H9 (cell line): Measurements from ENCODE around the gene PLPP2. TPM values are rescaled to one million over a fixed set of nuclear protein-coding genes. Genes with fewer than 3 reads are reported as not detected.

ENCODE experiments used
- DNase-seq: peaks from one replicate; pipeline ENCODE4 v3.0.0-alpha.2; 2017
- H2AFZ ChIP-seq: one replicate; pipeline ENCODE4 v1.6.1; 2013; ENCODE audit warnings: mild to moderate bottlenecking, low read length, control low read depth, moderate library complexity
- H2AK5ac ChIP-seq: 2 replicates; pipeline ENCODE4 v1.6.1; 2013; ENCODE audit warnings: low read length, control low read depth, mixed read lengths; ENCODE audit not compliant: insufficient read length
- H2BK120ac ChIP-seq: one replicate; pipeline ENCODE4 v1.6.1; 2013; ENCODE audit warnings: low read depth, mild to moderate bottlenecking, low read length, control low read depth, inconsistent platforms; ENCODE audit not compliant: poor library complexity, severe bottlenecking
- H2BK12ac ChIP-seq: 2 replicates; pipeline ENCODE4 v1.6.1; 2013; ENCODE audit warnings: low read length, control low read depth, mixed read lengths, low read depth; ENCODE audit not compliant: insufficient read length
- H2BK15ac ChIP-seq: 2 replicates; pipeline ENCODE4 v1.6.1; 2013; ENCODE audit warnings: low read depth, low read length, control low read depth
- H2BK20ac ChIP-seq: one replicate; pipeline ENCODE4 v1.6.1; 2013; ENCODE audit warnings: low read depth, mild to moderate bottlenecking, low read length, control low read depth, inconsistent platforms; ENCODE audit not compliant: poor library complexity, severe bottlenecking
- H2BK5ac ChIP-seq: 2 replicates; pipeline ENCODE4 v1.6.1; 2013; ENCODE audit warnings: low read length, control low read depth, mixed read lengths; ENCODE audit not compliant: insufficient read length
- H3K14ac ChIP-seq: 2 replicates; pipeline ENCODE4 v1.6.1; 2013; ENCODE audit warnings: low read length, control low read depth; ENCODE audit not compliant: insufficient read depth
- H3K18ac ChIP-seq: 2 replicates; pipeline ENCODE4 v1.6.1; 2013; ENCODE audit warnings: low read depth, mild to moderate bottlenecking, mixed read lengths, low read length, control low read depth; ENCODE audit not compliant: insufficient read length
- H3K23ac ChIP-seq: 2 replicates; pipeline ENCODE4 v1.6.1; 2013; ENCODE audit warnings: low read length, control low read depth, mixed read lengths, low read depth; ENCODE audit not compliant: insufficient read length
- H3K23me2 ChIP-seq: 2 replicates; pipeline ENCODE4 v1.6.1; 2013; ENCODE audit warnings: low read depth, mild to moderate bottlenecking, mixed read lengths, low read length, control low read depth; ENCODE audit not compliant: insufficient read length, poor library complexity, severe bottlenecking
- H3K27ac ChIP-seq: 2 replicates; pipeline ENCODE4 v1.5.1; 2013; ENCODE audit warnings: low read length, control low read depth, mixed read lengths, low read depth; ENCODE audit not compliant: insufficient read length
- H3K27me3 ChIP-seq: 2 replicates; pipeline ENCODE4 v1.6.1; 2013; ENCODE audit warnings: low read length, control low read depth, inconsistent platforms; ENCODE audit not compliant: insufficient read depth
- H3K4ac ChIP-seq: 2 replicates; pipeline ENCODE4 v1.6.1; 2013; ENCODE audit warnings: low read depth, mild to moderate bottlenecking, control low read depth, inconsistent platforms, low read length, moderate library complexity
- H3K4me1 ChIP-seq: 2 replicates; pipeline ENCODE4 v1.6.1; 2013; ENCODE audit warnings: low read length, control low read depth, inconsistent platforms; ENCODE audit not compliant: insufficient read depth
- H3K4me2 ChIP-seq: 2 replicates; pipeline ENCODE4 v1.6.1; 2013; ENCODE audit warnings: low read length, control low read depth, mixed read lengths; ENCODE audit not compliant: insufficient read length, insufficient read depth
- H3K56ac ChIP-seq: 2 replicates; pipeline ENCODE4 v1.6.1; 2013; ENCODE audit warnings: low read depth, mild to moderate bottlenecking, mixed read lengths, low read length, control low read depth; ENCODE audit not compliant: insufficient read length
- H3K79me1 ChIP-seq: 2 replicates; pipeline ENCODE4 v1.6.1; 2013; ENCODE audit warnings: low read depth, mild to moderate bottlenecking, moderate library complexity, low read length, control low read depth, inconsistent platforms; ENCODE audit not compliant: insufficient read depth, poor library complexity, severe bottlenecking
- H3K79me2 ChIP-seq: 2 replicates; pipeline ENCODE4 v1.6.1; 2013; ENCODE audit warnings: low read length, control low read depth, inconsistent platforms; ENCODE audit not compliant: insufficient read depth
- H3K9ac ChIP-seq: 2 replicates; pipeline ENCODE4 v1.6.1; 2013; ENCODE audit warnings: low read length, control low read depth, mixed read lengths; ENCODE audit not compliant: insufficient read length; ENCODE audit errors: extremely low read depth
- H3K9me3 ChIP-seq: one replicate; pipeline ENCODE4 v1.6.1; 2013; ENCODE audit warnings: low read depth, low read length, inconsistent platforms; ENCODE audit not compliant: control insufficient read depth
- H3T11ph ChIP-seq: one replicate; pipeline ENCODE4 v1.6.1; 2013; ENCODE audit warnings: mild to moderate bottlenecking, low read length, control low read depth, inconsistent platforms
- H4K20me1 ChIP-seq: one replicate; pipeline ENCODE4 v1.6.1; 2013; ENCODE audit not compliant: control insufficient read depth, insufficient read length, insufficient read depth
- H4K5ac ChIP-seq: 2 replicates; pipeline ENCODE4 v1.6.1; 2013; ENCODE audit warnings: low read depth, mild to moderate bottlenecking, mixed read lengths, low read length, control low read depth; ENCODE audit not compliant: insufficient read length
- H4K8ac ChIP-seq: replicated peaks from 2 replicates; pipeline ENCODE4 v1.6.1; 2013; ENCODE audit warnings: low read length, control low read depth, mixed read lengths, low read depth; ENCODE audit not compliant: insufficient read length
- H4K91ac ChIP-seq: 2 replicates; pipeline ENCODE4 v1.6.1; 2013; ENCODE audit warnings: low read depth, mild to moderate bottlenecking, moderate library complexity, mixed read lengths, low read length, control low read depth; ENCODE audit not compliant: insufficient read length
- H3K27ac Mint-ChIP-seq, 3 experiments: 2 replicates in 2 of 3; 3 replicates in 1 of 3; pipeline ENCODE4 v1.8.0; 2020 to 2021; ENCODE audit warnings: mixed read lengths in 3 of 3, mild to moderate bottlenecking in 1 of 3, moderate library complexity in 1 of 3
- H3K27me3 Mint-ChIP-seq: 2 replicates; pipeline ENCODE4 v1.8.0; 2021; ENCODE audit warnings: low read depth, mild to moderate bottlenecking, moderate library complexity, mixed read lengths
- H3K36me3 Mint-ChIP-seq, 3 experiments: 2 replicates in 2 of 3; 3 replicates in 1 of 3; pipeline ENCODE4 v1.8.0; 2020 to 2021; ENCODE audit warnings: low read depth in 3 of 3, mixed read lengths in 3 of 3; ENCODE audit not compliant: insufficient read depth in 1 of 3
- H3K4me1 Mint-ChIP-seq, 2 experiments: 2 replicates each; pipeline ENCODE4 v1.8.0; 2020; ENCODE audit warnings: mixed read lengths in 2 of 2
- H3K4me3 Mint-ChIP-seq, 2 experiments: 2 replicates in 1 of 2; 3 replicates in 1 of 2; pipeline ENCODE4 v1.8.0; 2020 to 2021; ENCODE audit warnings: mild to moderate bottlenecking in 2 of 2, mixed read lengths in 2 of 2, moderate library complexity in 1 of 2
- H3K9me3 Mint-ChIP-seq, 2 experiments: 2 replicates in 1 of 2; 3 replicates in 1 of 2; pipeline ENCODE4 v1.8.0; 2020; ENCODE audit warnings: mild to moderate bottlenecking in 2 of 2, mixed read lengths in 2 of 2, moderate library complexity in 1 of 2
- WGBS: extraction: QIAGEN DNeasy Blood & Tissue Kit; methylation state at CpG from one replicate; pipeline ENCODE4 v1.1.7; 2013; ENCODE audit warnings: missing lambda C conversion rate, low lambda C conversion rate, mixed read lengths; ENCODE audit not compliant: insufficient read length; ENCODE audit errors: extremely low coverage; 5-methylcytosine and 5-hydroxymethylcytosine counted together
- total RNA-seq: library from RNA; stranded (reverse); gene quantifications from 2 replicates; pipeline ENCODE4 v1.2.1, GENCODE V29; 2021
- TF ChIP-seq, protein P1 (sequence below): fragments of 200-600 bp; sonication (generic); conservative IDR thresholded peaks from 3 replicates; pipeline ENCODE4 v1.8.0; 2021; ENCODE audit warnings: antibody characterized with exemption, mild to moderate bottlenecking

Gene PLPP2
- total RNA-seq, 1 experiment from 2014 or later, result 143 TPM

DNA sequence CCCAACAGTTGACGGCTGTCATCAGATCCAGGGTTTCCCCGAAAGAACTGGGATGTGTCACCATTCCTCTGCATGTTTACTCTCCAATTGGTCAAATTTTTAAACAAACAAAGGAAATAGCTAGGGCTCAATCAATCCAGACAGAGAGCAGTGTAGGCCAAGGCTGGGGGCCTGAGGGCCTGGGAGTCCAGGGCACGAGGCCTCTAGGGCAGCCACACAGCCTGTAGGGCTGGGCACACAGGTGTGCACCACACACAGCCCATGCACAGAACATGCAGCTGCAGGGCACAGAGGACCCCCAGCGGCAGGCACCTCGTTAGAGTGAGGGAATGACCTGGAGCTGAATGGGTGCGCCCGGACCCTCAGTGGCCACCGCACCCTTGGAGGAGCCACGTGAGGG is 43.9 kb upstream of the PLPP2 start:
- H3K27ac Mint-ChIP-seq, result peak overlapping the region in 2 of 3 experiments; percentile 64 to 70; a peak in 3 of 7 replicates
- WGBS, result no CpG with 5 or more reads among the region's 9 CpGs
- no peak overlapping the region for H3K4ac ChIP-seq

More for the DNA sequence above, 43.9 kb upstream of the PLPP2 start:
- Histone ChIP-seq H3K56ac (no peak overlapping the region), H3K79me2 (peaks cover 32% of the 10 kb centered on the region), H3K27ac (no peak overlapping the region), H3K4me1 (no peaks in the 10 kb centered on the region), H3K9me3 (no peaks in the 10 kb centered on the region), H3K27me3 (no peaks in the 10 kb centered on the region), H3K79me1 (peaks cover 3% of the 10 kb centered on the region), H3K23me2 (no peaks in the 10 kb centered on the region), H3K23ac (no peak overlapping the region), H4K20me1 (no peaks in the 10 kb centered on the region), H2AFZ (no peak overlapping the region), H2BK5ac (no peak overlapping the region), H3K9ac (no peak overlapping the region), H3K14ac (no peak overlapping the region), H4K91ac (no peak overlapping the region), H2BK12ac (no peak overlapping the region), H3K18ac (no peak overlapping the region), H2BK20ac (no peak overlapping the region), H4K5ac (no peak overlapping the region), H2BK120ac (no peak overlapping the region), H3K4me2 (no peak overlapping the region), H2AK5ac (no peak overlapping the region), H4K8ac (no peak overlapping the region), H2BK15ac (no peak overlapping the region), H3T11ph (no peak overlapping the region)
- Mint-ChIP-seq H3K27me3 (no peaks in the 10 kb centered on the region), H3K36me3 (peaks cover 41 to 56% (median 46%) of the 10 kb centered on the region in 3 experiments), H3K9me3 (no peaks in the 10 kb centered on the region), H3K4me1 (peaks cover 2 to 3% of the 10 kb centered on the region in 2 experiments; a peak in 3 of 4 replicates), H3K4me3 (no peak overlapping the region)
- TF ChIP-seq, protein P1, sequence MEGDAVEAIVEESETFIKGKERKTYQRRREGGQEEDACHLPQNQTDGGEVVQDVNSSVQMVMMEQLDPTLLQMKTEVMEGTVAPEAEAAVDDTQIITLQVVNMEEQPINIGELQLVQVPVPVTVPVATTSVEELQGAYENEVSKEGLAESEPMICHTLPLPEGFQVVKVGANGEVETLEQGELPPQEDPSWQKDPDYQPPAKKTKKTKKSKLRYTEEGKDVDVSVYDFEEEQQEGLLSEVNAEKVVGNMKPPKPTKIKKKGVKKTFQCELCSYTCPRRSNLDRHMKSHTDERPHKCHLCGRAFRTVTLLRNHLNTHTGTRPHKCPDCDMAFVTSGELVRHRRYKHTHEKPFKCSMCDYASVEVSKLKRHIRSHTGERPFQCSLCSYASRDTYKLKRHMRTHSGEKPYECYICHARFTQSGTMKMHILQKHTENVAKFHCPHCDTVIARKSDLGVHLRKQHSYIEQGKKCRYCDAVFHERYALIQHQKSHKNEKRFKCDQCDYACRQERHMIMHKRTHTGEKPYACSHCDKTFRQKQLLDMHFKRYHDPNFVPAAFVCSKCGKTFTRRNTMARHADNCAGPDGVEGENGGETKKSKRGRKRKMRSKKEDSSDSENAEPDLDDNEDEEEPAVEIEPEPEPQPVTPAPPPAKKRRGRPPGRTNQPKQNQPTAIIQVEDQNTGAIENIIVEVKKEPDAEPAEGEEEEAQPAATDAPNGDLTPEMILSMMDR, result no peak
- DNase-seq, result no peak
